Left hindlimb (tissue), 1 donor: ENCODE data around the gene DUSP11.
"Not testable (repeated sequence)": the region's sequence is repeated elsewhere in the genome, so short reads cannot be mapped to it uniquely, and the experiment has no call there.

ENCODE experiments used
- DNase-seq: peaks from one replicate; pipeline ENCODE4 v3.0.0-alpha.2; 2018

Gene DUSP11

GRCh38 chr2:73779467-73780236 is at the start of gene DUSP11:
DUSP11 (minus strand) TSS chr2:73780103; CDS start chr2:73779974, 129 bp downstream.
- peak; percentile 95 for DNase-seq

GRCh38 chr2:73828818-73829570 is 49.1 kb upstream of the DUSP11 start, which contains the start of gene STAMBP:
STAMBP (plus strand) TSS chr2:73828961; CDS start chr2:73830857, 1,896 bp downstream.
- DNase-seq: peak; percentile 96

GRCh38 chr2:73828389-73828817 is 48.5 kb upstream of the DUSP11 start:
- DNase-seq: no peak

GRCh38 chr2:73827660-73828388 is 47.9 kb upstream of the DUSP11 start:
- DNase-seq: no peak

GRCh38 chr2:73827018-73827417 is 47.1 kb upstream of the DUSP11 start:
- no peak for DNase-seq

- no peak for DNase-seq
Measured at GRCh38 chr2:73825408-73825807, 45.5 kb upstream of the DUSP11 start.

- no peak for DNase-seq
Measured at GRCh38 chr2:73823916-73824523, 44.1 kb upstream of the DUSP11 start.

- no peak for DNase-seq
Measured at GRCh38 chr2:73823416-73823815, 43.5 kb upstream of the DUSP11 start.

- no peak for DNase-seq
Measured at GRCh38 chr2:73822991-73823390, 43.1 kb upstream of the DUSP11 start.

GRCh38 chr2:73822276-73822675 is 42.4 kb upstream of the DUSP11 start:
- no peak for DNase-seq

GRCh38 chr2:73821669-73822068 is 41.8 kb upstream of the DUSP11 start:
- no peak for DNase-seq

- DNase-seq: no peak
Measured at GRCh38 chr2:73821227-73821626, 41.3 kb upstream of the DUSP11 start.

- no peak for DNase-seq
Measured at GRCh38 chr2:73818296-73818695, 38.4 kb upstream of the DUSP11 start.

- DNase-seq: no peak
Measured at GRCh38 chr2:73812635-73813034, 32.7 kb upstream of the DUSP11 start.

- DNase-seq: no peak
Measured at GRCh38 chr2:73811878-73812277, 32.0 kb upstream of the DUSP11 start.

- DNase-seq: not testable (repeated sequence)
Measured at GRCh38 chr2:73783883-73784282, 4.0 kb upstream of the DUSP11 start, which contains the start of gene C2orf78. C2orf78 (plus strand) TSS chr2:73784183; CDS start chr2:73784310, 127 bp downstream.

GRCh38 chr2:73783402-73783801 is 3.5 kb upstream of the DUSP11 start:
- DNase-seq: not testable (repeated sequence)

GRCh38 chr2:73780237-73780582 is 307 bp upstream of the DUSP11 start:
- DNase-seq: no peak

- DNase-seq: not testable (repeated sequence)
Measured at GRCh38 chr2:73778867-73779466, 936 bp downstream of the DUSP11 start.

- no peak for DNase-seq
Measured at GRCh38 chr2:73776869-73777519, 2.9 kb downstream of the DUSP11 start.

- DNase-seq: no peak
Measured at GRCh38 chr2:73776381-73776780, 3.5 kb downstream of the DUSP11 start.

GRCh38 chr2:73772819-73773218 is 7.1 kb downstream of the DUSP11 start:
- DNase-seq: no peak
